ENCODE data around the gene RHBDL2. TPM values are rescaled to one million over a fixed set of nuclear protein-coding genes. Genes with fewer than 3 reads are reported as not detected.

RHBDL2 gene, protein sequence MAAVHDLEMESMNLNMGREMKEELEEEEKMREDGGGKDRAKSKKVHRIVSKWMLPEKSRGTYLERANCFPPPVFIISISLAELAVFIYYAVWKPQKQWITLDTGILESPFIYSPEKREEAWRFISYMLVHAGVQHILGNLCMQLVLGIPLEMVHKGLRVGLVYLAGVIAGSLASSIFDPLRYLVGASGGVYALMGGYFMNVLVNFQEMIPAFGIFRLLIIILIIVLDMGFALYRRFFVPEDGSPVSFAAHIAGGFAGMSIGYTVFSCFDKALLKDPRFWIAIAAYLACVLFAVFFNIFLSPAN
- total RNA-seq, result 0.09 and 0.28 TPM in 2 replicates

DNA sequence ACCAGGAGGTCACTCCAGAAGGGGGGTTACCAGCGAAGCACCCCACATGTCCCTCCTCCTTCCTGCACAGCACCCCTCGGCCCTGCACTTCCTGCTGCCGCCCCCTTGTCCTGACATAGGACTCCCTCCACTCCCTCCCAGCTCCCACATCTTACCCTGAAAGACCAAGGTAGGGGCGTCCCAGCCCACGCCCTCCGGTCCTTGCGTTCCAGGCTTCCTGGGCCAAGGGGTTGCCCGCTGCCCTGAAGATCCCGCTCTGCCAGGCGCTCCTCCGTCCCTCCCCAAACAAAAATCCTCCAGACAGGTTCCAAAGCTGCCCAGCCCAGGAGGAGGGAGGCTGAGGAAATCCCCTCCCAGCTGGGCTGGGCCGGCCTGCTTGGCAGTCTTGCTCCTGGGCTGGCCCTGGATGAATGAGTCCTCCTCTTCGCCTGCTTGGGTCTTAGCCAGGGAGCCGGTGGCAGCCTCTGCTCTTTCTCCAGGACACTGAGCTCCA, at the start of gene RHBDL2:
Gene RHBDL2 (minus strand): TSS at position 304 of the 493 bp plus-strand sequence. CDS start 22,618 bp downstream, outside the sequence.

DNA sequence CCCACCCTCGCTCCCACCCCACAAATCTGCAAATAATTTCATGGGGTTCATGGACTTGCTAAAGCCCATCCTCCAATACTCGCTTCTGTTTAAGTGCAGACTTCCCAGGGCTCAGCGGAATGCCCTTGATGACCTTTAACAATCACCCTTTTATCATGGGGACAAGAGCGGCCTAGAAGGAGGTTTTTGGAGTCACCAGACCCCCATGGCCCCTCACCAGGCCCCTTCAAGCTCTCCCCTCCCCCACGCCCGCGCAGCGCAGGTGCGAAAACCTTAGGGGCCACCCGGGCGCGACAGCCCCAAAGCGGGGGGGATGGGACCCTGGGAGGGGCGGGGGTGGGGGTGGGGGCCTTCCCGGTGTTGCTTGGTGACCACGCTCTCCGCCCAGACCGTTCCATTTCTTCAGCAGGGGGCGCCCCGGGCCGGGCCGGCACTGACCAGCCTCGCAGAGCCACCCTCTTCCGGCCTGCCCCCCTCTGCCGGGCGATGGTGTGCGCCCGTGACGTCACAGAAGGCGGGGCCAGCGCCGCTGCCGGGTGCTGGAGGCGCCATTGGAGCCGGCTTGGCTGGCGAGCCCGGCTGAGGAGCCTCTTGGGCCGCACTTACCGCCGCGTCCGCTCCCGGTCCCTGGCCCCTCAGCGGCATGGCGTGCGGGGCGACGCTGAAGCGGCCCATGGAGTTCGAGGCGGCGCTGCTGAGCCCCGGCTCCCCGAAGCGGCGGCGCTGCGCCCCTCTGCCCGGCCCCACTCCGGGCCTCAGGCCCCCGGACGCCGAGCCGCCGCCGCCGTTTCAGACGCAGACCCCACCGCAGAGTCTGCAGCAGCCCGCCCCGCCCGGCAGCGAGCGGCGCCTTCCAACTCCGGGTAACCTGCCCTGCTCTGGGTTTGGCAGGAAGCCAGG, 49.4 kb upstream of the RHBDL2 start, which contains the start of gene AKIRIN1:
Gene AKIRIN1 (plus strand): TSS at position 539 of the 900 bp plus-strand sequence. CDS start 105 bp downstream, at position 644.

DNA sequence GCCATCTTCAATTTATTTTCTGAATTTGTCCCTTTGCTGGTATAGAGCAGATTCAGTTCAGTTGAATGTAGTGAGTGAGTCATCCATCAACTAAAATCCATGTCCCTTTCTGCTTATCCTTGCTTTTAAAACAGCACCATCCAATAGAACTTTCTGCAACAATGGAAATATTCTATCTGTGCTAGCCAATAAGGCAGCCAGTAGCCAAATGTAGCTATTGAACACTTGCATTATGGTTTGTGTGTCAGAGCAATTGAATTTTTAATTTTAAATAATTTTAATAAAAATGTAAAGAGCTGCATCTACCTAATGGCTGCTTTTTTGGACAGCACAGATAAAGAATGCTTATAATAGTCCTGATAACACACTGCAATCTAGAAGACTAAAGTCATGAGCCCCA, 60.1 kb downstream of the RHBDL2 start, which contains the start of gene GJA9:
Gene GJA9 (minus strand): TSS at position 101 of the 400 bp plus-strand sequence. CDS start 5,489 bp downstream, outside the sequence.

DNA sequence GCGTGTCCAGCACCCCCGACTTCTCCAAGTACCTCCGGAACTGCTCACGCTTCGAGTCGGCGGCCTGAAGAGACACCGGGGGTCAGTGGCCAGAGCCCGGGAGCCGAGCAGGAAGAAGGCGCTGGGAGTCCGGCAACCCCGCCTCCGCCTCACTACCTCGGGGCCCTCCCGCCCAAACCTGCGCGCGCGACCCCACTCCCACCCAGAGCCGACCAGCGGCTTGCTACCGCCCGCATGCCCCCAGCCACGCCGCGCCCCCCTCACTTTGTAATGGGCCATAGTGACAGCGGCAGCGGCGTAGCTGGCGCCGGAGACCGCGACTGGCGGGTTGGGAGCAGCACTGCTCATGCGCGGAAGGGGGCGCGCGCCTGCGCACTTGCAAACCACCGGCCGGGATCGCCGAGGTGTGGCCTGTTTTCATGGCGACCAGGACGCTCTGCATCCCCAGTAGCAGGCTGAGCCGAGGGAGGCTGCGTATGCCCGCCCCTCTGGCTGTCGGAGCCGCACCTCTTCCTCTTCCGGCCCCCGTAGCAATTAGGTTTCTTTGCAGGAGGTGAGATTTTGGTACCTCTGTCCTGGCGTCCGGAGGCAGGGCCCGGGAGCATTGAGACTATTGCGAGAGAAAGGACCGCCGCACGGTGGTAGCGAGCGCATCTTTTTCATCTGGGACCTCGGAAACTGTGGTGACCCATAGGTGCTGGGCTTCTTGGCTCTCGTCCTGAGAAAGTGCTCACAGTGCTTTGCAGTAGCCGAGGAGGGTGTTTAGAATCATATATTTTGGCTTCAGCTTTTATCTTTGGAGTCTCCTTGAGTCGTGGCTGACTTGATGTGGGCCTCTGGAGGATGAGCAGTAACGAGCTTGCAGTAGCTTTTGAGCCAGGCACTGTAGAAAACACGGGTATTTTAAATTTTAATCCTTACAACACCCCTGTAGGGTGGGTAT, 68.3 kb downstream of the RHBDL2 start, which contains the start of gene MYCBP:
Gene MYCBP (minus strand): TSS at position 322 of the 943 bp plus-strand sequence. CDS start 43 bp downstream, at position 279.

DNA sequence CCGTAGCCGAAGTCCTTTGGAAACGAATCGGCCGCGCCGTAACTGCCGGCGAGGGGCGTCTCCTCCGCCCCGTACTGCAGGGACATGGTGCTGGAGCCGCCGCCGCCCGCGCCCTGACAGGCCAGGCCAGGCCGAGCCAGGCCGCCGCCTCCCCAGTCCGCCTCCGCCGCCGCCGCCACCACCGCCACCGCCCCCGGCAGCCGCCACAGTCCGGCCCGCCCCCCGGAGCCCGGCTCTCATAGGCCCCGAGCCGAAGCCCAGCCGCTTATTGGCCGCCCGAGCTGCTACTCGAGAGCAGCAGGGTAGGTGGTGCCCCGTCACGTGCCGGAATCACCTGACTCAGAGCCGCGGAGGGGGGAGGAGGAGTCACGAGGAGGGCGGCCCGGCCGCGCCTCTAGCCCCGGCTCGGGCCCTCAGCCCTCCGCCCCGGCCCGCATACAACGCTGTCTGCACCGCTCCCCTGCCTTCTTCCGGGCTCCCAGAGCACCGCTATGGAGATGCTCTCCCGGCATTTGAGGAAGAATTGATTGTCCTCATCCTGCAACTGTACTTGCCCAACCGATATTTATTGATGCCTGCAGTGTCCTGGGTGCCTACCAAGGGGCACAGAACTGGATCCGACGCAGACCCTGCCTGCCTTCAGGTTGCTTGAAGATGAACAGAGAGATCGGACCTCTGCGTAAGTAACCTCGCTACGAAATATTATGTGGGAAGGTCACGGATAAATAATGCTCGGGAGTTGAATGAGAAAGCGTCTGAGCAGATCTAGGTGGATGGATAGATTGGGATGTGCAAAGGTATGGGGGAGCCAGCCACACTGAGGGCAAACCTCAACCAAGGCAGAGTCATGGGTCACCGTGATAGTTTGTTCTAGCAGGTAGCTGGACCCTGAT, 81.8 kb downstream of the RHBDL2 start, which contains the start of gene RRAGC:
Gene RRAGC (minus strand): TSS at position 212 of the 893 bp plus-strand sequence. CDS start 126 bp downstream, at position 86.

Other genes with a start within 250 kb of the RHBDL2 start
- gene RRAGC, start 82.1 kb downstream of the RHBDL2 start, total RNA-seq, result 14.3 and 15.1 TPM in 2 replicates
- 9.0 and 10.9 TPM in 2 replicates for gene MYCBP, start 68.5 kb downstream of the RHBDL2 start, total RNA-seq
- not detected in 2 replicates for gene GJA9, start 60.2 kb downstream of the RHBDL2 start, total RNA-seq
- 35.4 and 39.1 TPM in 2 replicates for gene AKIRIN1, start 49.4 kb upstream of the RHBDL2 start, total RNA-seq
- gene NDUFS5, start 84.5 kb upstream of the RHBDL2 start, total RNA-seq, result 633 and 957 TPM in 2 replicates

Measured in endothelial cell of coronary artery (primary cell).